SK-N-SH (cell line): ENCODE measurements around the gene LYRM4.

ENCODE experiments used
- EP300 ChIP-seq, 2 experiments: IDR thresholded peaks; 2 replicates each; pipeline versions ENCODE4 v1.4.0 to v1.6.1; 2012; ENCODE audit warnings: borderline replicate concordance in 1 of 2, low read depth in 1 of 2, low read length in 1 of 2
- TF ChIP-seq, protein P1 (sequence below): fragments of 200-600 bp; sonication (generic); IDR thresholded peaks from 2 replicates; pipeline ENCODE4 v1.6.1; 2017; ENCODE audit warnings: antibody characterized with exemption, mild to moderate bottlenecking, moderate library complexity
- TF ChIP-seq, protein P2 (sequence below): IDR thresholded peaks from 2 replicates; pipeline ENCODE4 v1.4.0; 2012; ENCODE audit warnings: low read depth, borderline replicate concordance

DNA sequence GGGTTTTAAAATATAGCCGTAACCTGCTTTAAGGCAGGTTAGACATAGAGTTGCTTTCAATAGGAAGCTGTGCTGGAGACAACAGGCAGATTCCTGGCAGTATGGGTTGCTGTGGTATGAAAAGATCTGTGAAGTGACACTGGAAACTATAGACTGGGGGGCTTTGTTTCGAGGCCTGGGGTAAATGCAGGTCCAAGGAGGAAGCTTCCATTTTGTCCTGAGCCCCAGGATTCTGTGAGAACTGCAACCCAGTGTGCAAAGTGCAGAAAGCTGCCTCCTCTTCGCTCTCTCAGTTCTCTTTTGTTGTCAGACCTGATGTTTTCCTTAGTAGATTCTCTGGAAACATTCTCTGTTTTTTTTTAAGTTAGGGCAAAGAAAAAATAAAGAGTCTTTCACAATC, 86.9 kb downstream of the LYRM4 start:
- TF ChIP-seq, protein P1, sequence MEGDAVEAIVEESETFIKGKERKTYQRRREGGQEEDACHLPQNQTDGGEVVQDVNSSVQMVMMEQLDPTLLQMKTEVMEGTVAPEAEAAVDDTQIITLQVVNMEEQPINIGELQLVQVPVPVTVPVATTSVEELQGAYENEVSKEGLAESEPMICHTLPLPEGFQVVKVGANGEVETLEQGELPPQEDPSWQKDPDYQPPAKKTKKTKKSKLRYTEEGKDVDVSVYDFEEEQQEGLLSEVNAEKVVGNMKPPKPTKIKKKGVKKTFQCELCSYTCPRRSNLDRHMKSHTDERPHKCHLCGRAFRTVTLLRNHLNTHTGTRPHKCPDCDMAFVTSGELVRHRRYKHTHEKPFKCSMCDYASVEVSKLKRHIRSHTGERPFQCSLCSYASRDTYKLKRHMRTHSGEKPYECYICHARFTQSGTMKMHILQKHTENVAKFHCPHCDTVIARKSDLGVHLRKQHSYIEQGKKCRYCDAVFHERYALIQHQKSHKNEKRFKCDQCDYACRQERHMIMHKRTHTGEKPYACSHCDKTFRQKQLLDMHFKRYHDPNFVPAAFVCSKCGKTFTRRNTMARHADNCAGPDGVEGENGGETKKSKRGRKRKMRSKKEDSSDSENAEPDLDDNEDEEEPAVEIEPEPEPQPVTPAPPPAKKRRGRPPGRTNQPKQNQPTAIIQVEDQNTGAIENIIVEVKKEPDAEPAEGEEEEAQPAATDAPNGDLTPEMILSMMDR = no peak
- TF ChIP-seq EP300 (IDR thresholded peaks at IDR 0.05; ENCODE audit: borderline replicate concordance in 1 of 2, low read depth in 1 of 2, low read length in 1 of 2) = no peak
- TF ChIP-seq, protein P2, sequence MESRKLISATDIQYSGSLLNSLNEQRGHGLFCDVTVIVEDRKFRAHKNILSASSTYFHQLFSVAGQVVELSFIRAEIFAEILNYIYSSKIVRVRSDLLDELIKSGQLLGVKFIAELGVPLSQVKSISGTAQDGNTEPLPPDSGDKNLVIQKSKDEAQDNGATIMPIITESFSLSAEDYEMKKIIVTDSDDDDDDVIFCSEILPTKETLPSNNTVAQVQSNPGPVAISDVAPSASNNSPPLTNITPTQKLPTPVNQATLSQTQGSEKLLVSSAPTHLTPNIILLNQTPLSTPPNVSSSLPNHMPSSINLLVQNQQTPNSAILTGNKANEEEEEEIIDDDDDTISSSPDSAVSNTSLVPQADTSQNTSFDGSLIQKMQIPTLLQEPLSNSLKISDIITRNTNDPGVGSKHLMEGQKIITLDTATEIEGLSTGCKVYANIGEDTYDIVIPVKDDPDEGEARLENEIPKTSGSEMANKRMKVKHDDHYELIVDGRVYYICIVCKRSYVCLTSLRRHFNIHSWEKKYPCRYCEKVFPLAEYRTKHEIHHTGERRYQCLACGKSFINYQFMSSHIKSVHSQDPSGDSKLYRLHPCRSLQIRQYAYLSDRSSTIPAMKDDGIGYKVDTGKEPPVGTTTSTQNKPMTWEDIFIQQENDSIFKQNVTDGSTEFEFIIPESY = no peak
